HuH-7 (cell line): Measurements from ENCODE around the gene TRMT1.

ENCODE experiments used
- DNase-seq: peaks from one replicate; pipeline ENCODE4 v3.0.0; 2011; ENCODE audit warnings: low spot score

TRMT1 gene

GRCh38 chr19:13071444-13072187 is 44.9 kb downstream of the TRMT1 start:
- no peak for DNase-seq

- DNase-seq: no peak
Measured at GRCh38 chr19:13070425-13071140, 46.0 kb downstream of the TRMT1 start.

- DNase-seq: no peak
Measured at GRCh38 chr19:13069415-13070359, 46.9 kb downstream of the TRMT1 start.

- no peak for DNase-seq
Measured at GRCh38 chr19:13068085-13068846, 48.3 kb downstream of the TRMT1 start.

GRCh38 chr19:13066933-13067807 is 49.4 kb downstream of the TRMT1 start:
- DNase-seq: peak; percentile 52

GRCh38 chr19:13066226-13066625 is 50.3 kb downstream of the TRMT1 start:
- DNase-seq: no peak

GRCh38 chr19:13064092-13064489 is 52.4 kb downstream of the TRMT1 start:
- DNase-seq: no peak

- no peak for DNase-seq
Measured at GRCh38 chr19:13063461-13064091, 53.0 kb downstream of the TRMT1 start.

- no peak for DNase-seq
Measured at GRCh38 chr19:13062317-13062716, 54.2 kb downstream of the TRMT1 start.

GRCh38 chr19:13060964-13061927 is 55.3 kb downstream of the TRMT1 start:
- DNase-seq: peak; percentile 84

GRCh38 chr19:13060233-13060963 is 56.1 kb downstream of the TRMT1 start:
- DNase-seq: peak; percentile 83

GRCh38 chr19:13058951-13059660 is 57.4 kb downstream of the TRMT1 start:
- no peak for DNase-seq

GRCh38 chr19:13057744-13058143 is 58.8 kb downstream of the TRMT1 start:
- no peak for DNase-seq

GRCh38 chr19:13057147-13057572 is 59.4 kb downstream of the TRMT1 start:
- DNase-seq: no peak

GRCh38 chr19:13056052-13056660 is 60.4 kb downstream of the TRMT1 start:
- no peak for DNase-seq

- no peak for DNase-seq
Measured at GRCh38 chr19:13055213-13056051, 61.1 kb downstream of the TRMT1 start.
